IPS-18a (cell line): ENCODE results near the gene OR10P1.
A peak's percentile ranks its signal among the peaks of the same experiment; 100 is the strongest.
"Not testable (repeated sequence)": the region's sequence is repeated elsewhere in the genome, so short reads cannot be mapped to it uniquely, and the experiment has no call there.

Experiments used
- H3K27ac ChIP-seq: one replicate; pipeline ENCODE4 v1.5.1; 2013; ENCODE audit warnings: low read length
- H3K27me3 ChIP-seq: one replicate; pipeline ENCODE4 v1.6.1; 2013; ENCODE audit warnings: mild to moderate bottlenecking, low read length; ENCODE audit not compliant: control insufficient read depth, insufficient read depth
- H3K36me3 ChIP-seq: one replicate; pipeline ENCODE4 v1.6.1; 2013; ENCODE audit warnings: low read depth, low read length; ENCODE audit not compliant: control insufficient read depth
- H3K4me1 ChIP-seq: one replicate; pipeline ENCODE4 v1.6.1; 2013; ENCODE audit warnings: low read depth, low read length; ENCODE audit not compliant: control insufficient read depth
- H3K4me3 ChIP-seq: one replicate; pipeline ENCODE4 v1.5.1; 2013; ENCODE audit warnings: low read length
- H3K9ac ChIP-seq: one replicate; pipeline ENCODE4 v1.6.1; 2013; ENCODE audit warnings: mild to moderate bottlenecking, low read length, moderate library complexity
- H3K9me3 ChIP-seq: one replicate; pipeline ENCODE4 v1.6.1; 2013; ENCODE audit warnings: low read depth, low read length; ENCODE audit not compliant: control insufficient read depth

Gene OR10P1

DNA sequence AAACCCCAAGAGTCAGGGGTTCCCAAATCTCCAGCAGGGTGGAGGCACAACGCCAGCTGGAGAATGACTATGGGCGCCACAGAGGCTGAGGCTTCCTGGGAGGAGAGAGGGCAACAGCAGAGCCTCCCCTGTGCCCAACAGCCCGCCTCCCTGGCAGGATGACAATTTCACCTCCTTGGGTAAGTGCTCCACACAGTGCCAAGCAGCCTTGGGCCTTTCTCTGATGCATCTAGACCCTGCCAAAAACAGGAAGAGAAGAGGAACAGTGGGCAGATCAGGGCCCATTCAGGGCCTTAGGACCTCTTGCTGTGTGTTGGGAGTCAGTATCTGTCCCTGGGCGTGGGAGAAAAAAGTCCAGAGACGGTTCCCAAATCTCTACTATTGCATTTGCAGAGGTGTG lies 5.0 kb upstream of the OR10P1 start:
- H3K9ac ChIP-seq = no peak overlapping the region
- no peaks in the 10 kb centered on the region for H3K27me3 ChIP-seq
- no peaks in the 10 kb centered on the region for H3K9me3 ChIP-seq
- H3K27ac ChIP-seq = no peak overlapping the region
- no peaks in the 10 kb centered on the region for H3K36me3 ChIP-seq
- H3K4me1 ChIP-seq = no peaks in the 10 kb centered on the region
- H3K4me3 ChIP-seq = no peak overlapping the region

DNA sequence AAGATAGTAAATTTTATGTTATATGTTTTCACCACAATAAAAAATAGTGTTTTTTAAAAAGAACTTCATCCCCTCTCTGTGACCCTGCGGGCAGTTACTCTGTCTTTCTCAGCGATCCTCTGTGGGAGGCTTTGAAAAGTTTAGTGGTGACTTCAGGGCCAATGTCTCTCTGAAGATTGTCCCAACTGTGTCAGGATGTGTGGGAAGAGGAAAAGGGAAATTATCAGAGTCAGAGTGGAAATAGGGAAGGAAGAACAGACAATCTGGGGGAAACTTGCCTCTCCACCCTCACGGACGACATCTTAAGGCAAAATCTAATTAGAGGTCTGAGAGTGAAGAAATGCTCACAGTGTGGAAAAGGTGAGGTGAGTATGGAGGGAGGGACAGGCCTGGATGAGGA lies 3.5 kb upstream of the OR10P1 start:
- Histone ChIP-seq H3K36me3 (no peaks in the 10 kb centered on the region), H3K27ac (no peak overlapping the region), H3K9ac (no peak overlapping the region), H3K4me3 (no peak overlapping the region), H3K4me1 (no peaks in the 10 kb centered on the region), H3K9me3 (no peaks in the 10 kb centered on the region), H3K27me3 (no peaks in the 10 kb centered on the region)

DNA sequence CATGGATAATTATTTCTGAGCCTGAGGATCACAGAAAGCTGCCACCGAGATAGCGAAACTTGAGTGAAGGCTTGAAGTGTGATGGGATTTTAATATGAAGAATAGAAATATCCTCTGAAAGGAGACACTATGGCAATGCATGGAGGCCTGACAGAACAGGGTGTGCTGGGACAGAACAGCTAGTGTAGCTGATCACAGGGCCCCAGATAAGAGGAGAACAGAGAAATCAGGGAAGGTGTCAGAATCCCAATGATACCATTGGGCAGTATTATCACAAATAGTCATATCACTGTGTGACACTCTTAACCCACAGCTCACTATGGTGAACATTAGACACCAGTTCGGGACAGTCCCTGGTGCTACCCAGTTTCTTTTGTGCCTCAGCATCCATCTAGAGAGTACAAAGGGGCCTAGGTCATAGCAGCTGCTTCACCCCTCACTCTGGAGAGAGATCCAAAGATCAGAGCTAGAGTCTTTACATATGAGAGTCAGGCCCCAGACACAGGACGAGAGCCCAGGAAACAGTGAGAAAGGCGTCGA lies 506 bp upstream of the OR10P1 start:
- Histone ChIP-seq H3K27ac (no peak overlapping the region), H3K9me3 (no peaks in the 10 kb centered on the region), H3K4me1 (no peaks in the 10 kb centered on the region), H3K4me3 (no peak overlapping the region), H3K9ac (no peak overlapping the region), H3K27me3 (no peaks in the 10 kb centered on the region), H3K36me3 (no peaks in the 10 kb centered on the region)

DNA sequence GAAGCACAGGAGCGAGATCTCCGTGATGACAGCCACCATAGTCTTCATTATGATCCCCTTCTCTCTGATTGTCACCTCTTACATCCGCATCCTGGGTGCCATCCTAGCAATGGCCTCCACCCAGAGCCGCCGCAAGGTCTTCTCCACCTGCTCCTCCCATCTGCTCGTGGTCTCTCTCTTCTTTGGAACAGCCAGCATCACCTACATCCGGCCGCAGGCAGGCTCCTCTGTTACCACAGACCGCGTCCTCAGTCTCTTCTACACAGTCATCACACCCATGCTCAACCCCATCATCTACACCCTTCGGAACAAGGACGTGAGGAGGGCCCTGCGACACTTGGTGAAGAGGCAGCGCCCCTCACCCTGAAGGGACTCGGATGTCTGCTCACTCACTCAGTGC lies 775 bp downstream of the OR10P1 start:
- H3K9ac ChIP-seq = no peak overlapping the region
- H3K9me3 ChIP-seq = no peaks in the 10 kb centered on the region
- H3K4me3 ChIP-seq = no peak overlapping the region
- no peaks in the 10 kb centered on the region for H3K27me3 ChIP-seq
- H3K4me1 ChIP-seq = no peaks in the 10 kb centered on the region
- H3K36me3 ChIP-seq = no peaks in the 10 kb centered on the region
- H3K27ac ChIP-seq = no peak overlapping the region

DNA sequence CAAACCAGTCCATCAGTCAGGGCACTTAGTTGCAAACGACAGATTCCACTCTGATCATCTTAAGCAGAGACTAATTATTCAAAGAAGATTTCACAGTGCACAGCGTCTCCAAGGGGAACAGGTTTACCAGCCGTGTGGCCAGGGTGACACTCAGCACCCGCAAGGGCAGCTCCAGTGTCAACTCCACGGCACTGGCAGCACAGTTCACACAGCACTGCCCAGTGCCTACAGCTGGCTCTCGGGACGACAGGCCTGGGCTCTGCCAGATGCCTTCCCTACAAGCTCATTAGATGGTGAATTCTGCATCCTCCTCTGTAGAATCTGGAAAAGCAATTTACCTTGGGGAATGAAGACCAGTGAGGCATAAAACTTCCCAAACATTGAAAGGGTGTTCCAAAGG lies 4.9 kb downstream of the OR10P1 start:
- Histone ChIP-seq H3K27ac (no peak overlapping the region), H3K27me3 (no peaks in the 10 kb centered on the region), H3K36me3 (no peaks in the 10 kb centered on the region), H3K4me3 (no peak overlapping the region), H3K9ac (no peak overlapping the region), H3K9me3 (no peaks in the 10 kb centered on the region), H3K4me1 (peaks cover 4% of the 10 kb centered on the region)

GRCh38 chr12:55642267-55642666 lies 5.6 kb downstream of the OR10P1 start:
- H3K4me1 ChIP-seq = peaks cover 7% of the 10 kb centered on the region
- no peak overlapping the region for H3K27ac ChIP-seq
- no peaks in the 10 kb centered on the region for H3K27me3 ChIP-seq
- H3K4me3 ChIP-seq = no peak overlapping the region
- H3K36me3 ChIP-seq = no peaks in the 10 kb centered on the region
- H3K9ac ChIP-seq = no peak overlapping the region
- no peaks in the 10 kb centered on the region for H3K9me3 ChIP-seq

DNA sequence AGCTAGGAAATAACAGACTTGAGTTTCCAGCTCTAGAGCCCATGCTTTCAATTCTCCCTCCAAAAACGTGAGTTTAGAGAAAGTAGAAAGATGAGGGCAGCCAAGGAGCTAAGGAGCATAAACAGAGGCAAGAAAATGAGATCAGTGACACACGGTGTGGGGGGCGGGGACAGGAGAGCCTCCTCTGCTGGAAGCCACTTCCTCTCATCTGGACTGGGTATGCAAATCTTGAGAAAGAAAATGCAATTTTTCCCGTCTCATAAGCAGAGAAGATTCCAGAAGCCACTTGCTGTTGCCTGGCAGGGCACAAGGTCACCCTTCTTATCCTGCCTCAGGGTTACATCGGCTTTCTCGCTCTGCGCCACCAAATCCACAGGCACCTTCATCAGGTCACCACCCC lies 6.0 kb downstream of the OR10P1 start:
- Histone ChIP-seq H3K4me3 (no peak overlapping the region), H3K9me3 (no peaks in the 10 kb centered on the region), H3K27ac (no peak overlapping the region), H3K27me3 (no peaks in the 10 kb centered on the region), H3K36me3 (no peaks in the 10 kb centered on the region), H3K9ac (no peak overlapping the region), H3K4me1 (peaks cover 7% of the 10 kb centered on the region)

GRCh38 chr12:55644591-55644990 lies 7.9 kb downstream of the OR10P1 start:
- Histone ChIP-seq H3K36me3 (no peaks in the 10 kb centered on the region), H3K27ac (no peak overlapping the region), H3K4me3 (no peak overlapping the region), H3K9me3 (no peaks in the 10 kb centered on the region), H3K4me1 (peaks cover 7% of the 10 kb centered on the region), H3K27me3 (no peaks in the 10 kb centered on the region), H3K9ac (no peak overlapping the region)

DNA sequence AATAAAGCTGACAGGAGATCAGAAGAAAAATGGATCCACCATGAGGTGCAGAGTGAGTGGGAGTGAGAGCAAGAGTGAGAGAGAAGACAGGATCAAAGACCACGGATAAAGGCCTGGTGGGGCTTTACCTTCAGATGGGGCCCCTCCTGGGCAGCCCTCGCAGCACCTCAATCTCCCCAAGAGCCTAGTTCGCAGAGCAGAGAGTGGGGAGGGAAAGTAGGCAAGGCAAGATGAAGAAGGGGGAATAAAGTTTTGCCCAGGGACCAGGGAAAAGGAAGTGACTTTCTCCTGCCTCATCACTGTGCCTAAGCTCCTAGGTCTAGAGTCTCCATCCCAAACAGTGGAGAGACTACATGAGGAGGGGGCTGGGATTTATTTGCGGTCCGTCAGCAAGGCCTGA lies 10.3 kb downstream of the OR10P1 start:
- Histone ChIP-seq H3K27ac (no peak overlapping the region), H3K36me3 (no peaks in the 10 kb centered on the region), H3K4me1 (peaks cover 7% of the 10 kb centered on the region), H3K4me3 (peak overlapping the region; percentile 29), H3K27me3 (no peaks in the 10 kb centered on the region), H3K9ac (no peak overlapping the region), H3K9me3 (no peaks in the 10 kb centered on the region)

DNA sequence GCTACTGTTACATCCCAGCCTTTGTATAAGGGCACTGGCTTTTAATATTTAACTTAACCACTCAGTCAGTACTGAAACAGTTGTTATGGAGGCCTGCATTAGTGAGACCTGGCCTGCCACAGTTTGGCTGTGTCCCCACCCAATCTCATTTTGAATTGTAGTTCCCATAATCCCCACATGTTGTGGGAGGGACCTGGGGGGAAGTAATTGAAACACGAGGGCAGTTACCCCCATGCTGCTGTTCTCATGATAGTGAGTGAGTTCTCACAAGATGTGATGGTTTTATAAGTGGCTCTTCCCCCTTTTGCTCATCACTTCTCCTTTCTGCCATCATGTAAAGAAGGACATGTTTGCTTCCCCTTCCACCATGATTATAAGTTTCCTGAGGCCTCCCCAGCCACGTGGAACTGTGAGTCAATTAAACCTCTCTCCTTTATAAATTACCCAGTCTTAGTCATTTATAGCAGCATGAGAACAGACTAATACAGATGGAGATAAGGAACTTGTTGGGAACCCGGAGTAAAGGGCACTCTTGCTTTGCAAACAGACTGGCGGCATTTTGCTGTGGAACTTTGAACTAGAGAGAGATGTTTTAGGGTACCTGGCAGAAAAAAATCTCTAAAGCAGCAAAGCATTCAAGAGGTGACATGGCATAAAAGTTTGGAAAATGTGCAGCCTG lies 14.1 kb downstream of the OR10P1 start:
- not testable (repeated sequence) for H3K27ac ChIP-seq, H3K4me1 ChIP-seq, H3K27me3 ChIP-seq, H3K9ac ChIP-seq, H3K36me3 ChIP-seq, H3K9me3 ChIP-seq, H3K4me3 ChIP-seq

GRCh38 chr12:55651299-55651683 lies 14.6 kb downstream of the OR10P1 start:
- Histone ChIP-seq H3K4me3 (no peak overlapping the region), H3K27me3 (no peaks in the 10 kb centered on the region), H3K27ac (no peak overlapping the region), H3K9ac (no peak overlapping the region), H3K9me3 (no peaks in the 10 kb centered on the region), H3K36me3 (no peaks in the 10 kb centered on the region), H3K4me1 (peaks cover 7% of the 10 kb centered on the region)

- H3K4me3 ChIP-seq = no peak overlapping the region
- no peaks in the 10 kb centered on the region for H3K36me3 ChIP-seq
- no peak overlapping the region for H3K27ac ChIP-seq
- H3K9me3 ChIP-seq = no peaks in the 10 kb centered on the region
- peaks cover 5% of the 10 kb centered on the region for H3K27me3 ChIP-seq
- no peaks in the 10 kb centered on the region for H3K4me1 ChIP-seq
- no peak overlapping the region for H3K9ac ChIP-seq
Measured at GRCh38 chr12:55652352-55652751, 15.7 kb downstream of the OR10P1 start.
